Measurements from ENCODE around the gene MIF4GD. TPM values are rescaled to one million over a fixed set of nuclear protein-coding genes. Genes with fewer than 3 reads are reported as not detected.
A peak's percentile ranks its signal among the peaks of the same experiment; 100 is the strongest.

The MIF4GD gene
- polyA plus RNA-seq, 2 of the 4 experiments (the other 2 are of a cell fraction), result 23.9 to 61.0 TPM

DNA sequence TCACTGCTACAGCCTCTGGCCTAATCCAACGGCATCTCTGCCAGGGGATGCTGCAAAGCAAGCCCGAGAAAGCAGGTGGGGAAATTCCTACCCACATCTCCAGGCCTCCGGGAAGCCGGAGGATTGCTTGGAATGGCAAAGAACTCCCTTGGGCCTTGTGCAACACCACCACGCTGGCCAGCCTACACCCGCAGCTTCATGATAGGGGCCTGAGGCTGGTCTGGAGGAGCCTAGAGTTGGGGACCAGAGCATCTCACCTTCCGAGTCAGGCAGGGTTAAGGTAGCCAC is 29.9 kb downstream of the MIF4GD start:
- TF ChIP-seq RCOR1 (IDR thresholded peaks at IDR 0.05; ENCODE audit: low read depth, low read length), result no peak
- no peak for TF ChIP-seq POLR2A (IDR thresholded peaks at IDR 0.05; ENCODE audit: low read length)
- TF ChIP-seq NFE2L2 (conservative IDR thresholded peaks at IDR 0.05; ENCODE audit: low read length), result no peak
- TF ChIP-seq ZNF302 (CRISPR knock-in tag; IDR thresholded peaks at IDR 0.05), result no peak
- TF ChIP-seq EHMT2 (IDR thresholded peaks at IDR 0.05; ENCODE audit: low read depth), result no peak
- TF ChIP-seq MAFK (IDR thresholded peaks at IDR 0.05; ENCODE audit: partially characterized antibody), result no peak
- TF ChIP-seq, protein P1, sequence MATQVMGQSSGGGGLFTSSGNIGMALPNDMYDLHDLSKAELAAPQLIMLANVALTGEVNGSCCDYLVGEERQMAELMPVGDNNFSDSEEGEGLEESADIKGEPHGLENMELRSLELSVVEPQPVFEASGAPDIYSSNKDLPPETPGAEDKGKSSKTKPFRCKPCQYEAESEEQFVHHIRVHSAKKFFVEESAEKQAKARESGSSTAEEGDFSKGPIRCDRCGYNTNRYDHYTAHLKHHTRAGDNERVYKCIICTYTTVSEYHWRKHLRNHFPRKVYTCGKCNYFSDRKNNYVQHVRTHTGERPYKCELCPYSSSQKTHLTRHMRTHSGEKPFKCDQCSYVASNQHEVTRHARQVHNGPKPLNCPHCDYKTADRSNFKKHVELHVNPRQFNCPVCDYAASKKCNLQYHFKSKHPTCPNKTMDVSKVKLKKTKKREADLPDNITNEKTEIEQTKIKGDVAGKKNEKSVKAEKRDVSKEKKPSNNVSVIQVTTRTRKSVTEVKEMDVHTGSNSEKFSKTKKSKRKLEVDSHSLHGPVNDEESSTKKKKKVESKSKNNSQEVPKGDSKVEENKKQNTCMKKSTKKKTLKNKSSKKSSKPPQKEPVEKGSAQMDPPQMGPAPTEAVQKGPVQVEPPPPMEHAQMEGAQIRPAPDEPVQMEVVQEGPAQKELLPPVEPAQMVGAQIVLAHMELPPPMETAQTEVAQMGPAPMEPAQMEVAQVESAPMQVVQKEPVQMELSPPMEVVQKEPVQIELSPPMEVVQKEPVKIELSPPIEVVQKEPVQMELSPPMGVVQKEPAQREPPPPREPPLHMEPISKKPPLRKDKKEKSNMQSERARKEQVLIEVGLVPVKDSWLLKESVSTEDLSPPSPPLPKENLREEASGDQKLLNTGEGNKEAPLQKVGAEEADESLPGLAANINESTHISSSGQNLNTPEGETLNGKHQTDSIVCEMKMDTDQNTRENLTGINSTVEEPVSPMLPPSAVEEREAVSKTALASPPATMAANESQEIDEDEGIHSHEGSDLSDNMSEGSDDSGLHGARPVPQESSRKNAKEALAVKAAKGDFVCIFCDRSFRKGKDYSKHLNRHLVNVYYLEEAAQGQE (IDR thresholded peaks at IDR 0.05), result no peak
- no peak for TF ChIP-seq BHLHE40 (IDR thresholded peaks at IDR 0.05; ENCODE audit: low read depth, low read length)
- TF ChIP-seq RFX5 (IDR thresholded peaks at IDR 0.05), result no peak
- TF ChIP-seq HEYL (CRISPR knock-in tag; IDR thresholded peaks at IDR 0.05), result no peak
- POLR2A ChIA-PET, result interaction anchor here (2.0 kb wide), 1 partner anchor 20 kb away, joined by 13 read pairs; the partner anchor contains the start of genes GGA3 and MRPS7
- FAIRE-seq, result no peak
- no peak for ATAC-seq
- Histone ChIP-seq H3K27ac (no peak overlapping the region), H3K4me1 (0 out of 3 replicates have a peak, but pooled peaks cover 6% of the 10 kb centered on the region), H3K4me3 (no peak overlapping the region), H3K4me2 (no peak overlapping the region), H3K9me3 (no peaks in the 10 kb centered on the region)
- 82% methylated on average over 7 of the region's 7 CpGs for WGBS (ENCODE audit: missing lambda C conversion rate)
- DNase-seq (ENCODE audit: low read depth in 1 of 2, low spot score in 1 of 2), result no peak
- CTCF ChIA-PET, result interaction anchor here (0.6 to 9.8 kb wide), 19 partner anchors 8 to 320 kb away, joined by 3 to 223 read pairs (median 13); partner anchors contain the start of genes ARMC7, GGA3, MIF4GD and MRPS7

DNA sequence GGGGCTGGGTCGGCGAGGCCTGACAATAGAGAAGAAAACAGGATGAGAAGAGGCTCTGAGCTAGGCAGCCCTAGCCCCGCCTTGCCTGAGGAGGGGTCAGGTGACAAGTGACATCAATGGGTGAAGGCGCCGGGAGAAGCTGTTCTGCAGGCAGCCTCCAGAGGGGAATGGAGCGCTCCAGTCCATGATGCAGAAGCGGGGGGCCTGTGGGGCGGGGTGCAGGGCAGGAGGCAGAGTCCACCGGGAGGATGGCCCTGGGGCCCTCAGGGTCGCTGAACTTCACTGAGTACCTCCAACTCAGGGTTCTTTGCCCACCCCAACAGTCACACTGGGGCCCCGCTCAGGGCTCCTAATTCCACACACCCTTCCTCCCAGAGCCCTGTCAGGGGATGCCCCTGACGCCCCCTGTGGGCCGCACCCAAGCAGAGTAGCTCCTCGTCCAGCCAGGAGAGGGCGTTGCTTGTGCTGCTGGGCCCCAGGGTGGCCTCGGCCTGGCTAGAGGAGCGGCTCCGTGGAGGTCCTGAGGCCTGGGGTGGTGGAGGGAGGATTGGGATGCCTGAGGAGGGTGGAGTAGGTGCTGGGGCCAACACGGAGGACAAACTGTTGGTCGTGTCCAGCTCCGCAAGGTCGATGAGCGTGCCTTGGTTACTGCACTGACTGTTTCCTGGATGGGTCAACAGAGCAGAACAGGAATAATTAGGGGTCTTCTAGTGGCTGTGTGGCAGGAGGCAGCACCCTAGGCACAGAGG is 30.5 kb downstream of the MIF4GD start:
- peak; percentile 77 to 81 for DNase-seq (ENCODE audit: low read depth in 1 of 2, low spot score in 1 of 2)
- Histone ChIP-seq H3K4me2 (no peak overlapping the region), H3K27ac (0 out of 6 replicates have a peak overlapping the region, but pooled peaks of 1 of the 2 experiments have one; percentile 14), H3K9me3 (no peaks in the 10 kb centered on the region), H3K4me1 (0 out of 3 replicates have a peak, but pooled peaks cover 6% of the 10 kb centered on the region), H3K4me3 (no peak overlapping the region)
- ChIA-PET CTCF (interaction anchor here (0.5 to 9.8 kb wide), 30 partner anchors 8 to 376 kb away, joined by 3 to 223 read pairs (median 6); partner anchors contain the start of genes ARMC7, GGA3, MIF4GD and MRPS7), POLR2A (interaction anchor here (1.1 to 2.0 kb wide), 3 partner anchors 9 to 30 kb away, joined by 3 to 13 read pairs (median 7); partner anchors contain the start of genes GGA3, MIF4GD and MRPS7)
- no peak for FAIRE-seq
- ATAC-seq, result peak; percentile 49 to 79
- WGBS (ENCODE audit: missing lambda C conversion rate), result 64% methylated on average over 22 of the region's 23 CpGs
- TF ChIP-seq HOXA7 (CRISPR knock-in tag; IDR thresholded peaks at IDR 0.05) (no peak), PHF8 (IDR thresholded peaks at IDR 0.05; ENCODE audit: borderline replicate concordance, low read depth) (no peak), ZNF302 (CRISPR knock-in tag; IDR thresholded peaks at IDR 0.05) (no peak), POLR2AphosphoS2 (conservative IDR thresholded peaks at IDR 0.05; ENCODE audit: low read length) (no peak; the same call in 1 of the 2 replicates), JUN (IDR thresholded peaks at IDR 0.05) (no peak), RARB (CRISPR knock-in tag; IDR thresholded peaks at IDR 0.05) (no peak), TFCP2L1 (CRISPR knock-in tag; IDR thresholded peaks at IDR 0.05) (no peak), RAD21 (conservative IDR thresholded peaks at IDR 0.05 in 1 of 2, IDR thresholded peaks at IDR 0.05 in 1 of 2) (peak; percentile 41 to 49), GATA3 (IDR thresholded peaks at IDR 0.05; ENCODE audit: borderline replicate concordance) (no peak), SREBF2 (IDR thresholded peaks at IDR 0.05) (no peak), POLR2A (IDR thresholded peaks at IDR 0.05; ENCODE audit: low read length) (no peak)
- TF ChIP-seq, protein P2, sequence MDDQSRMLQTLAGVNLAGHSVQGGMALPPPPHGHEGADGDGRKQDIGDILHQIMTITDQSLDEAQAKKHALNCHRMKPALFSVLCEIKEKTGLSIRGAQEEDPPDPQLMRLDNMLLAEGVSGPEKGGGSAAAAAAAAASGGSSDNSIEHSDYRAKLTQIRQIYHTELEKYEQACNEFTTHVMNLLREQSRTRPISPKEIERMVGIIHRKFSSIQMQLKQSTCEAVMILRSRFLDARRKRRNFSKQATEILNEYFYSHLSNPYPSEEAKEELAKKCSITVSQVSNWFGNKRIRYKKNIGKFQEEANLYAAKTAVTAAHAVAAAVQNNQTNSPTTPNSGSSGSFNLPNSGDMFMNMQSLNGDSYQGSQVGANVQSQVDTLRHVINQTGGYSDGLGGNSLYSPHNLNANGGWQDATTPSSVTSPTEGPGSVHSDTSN (IDR thresholded peaks at IDR 0.05), result no peak
- TF ChIP-seq, protein P3, sequence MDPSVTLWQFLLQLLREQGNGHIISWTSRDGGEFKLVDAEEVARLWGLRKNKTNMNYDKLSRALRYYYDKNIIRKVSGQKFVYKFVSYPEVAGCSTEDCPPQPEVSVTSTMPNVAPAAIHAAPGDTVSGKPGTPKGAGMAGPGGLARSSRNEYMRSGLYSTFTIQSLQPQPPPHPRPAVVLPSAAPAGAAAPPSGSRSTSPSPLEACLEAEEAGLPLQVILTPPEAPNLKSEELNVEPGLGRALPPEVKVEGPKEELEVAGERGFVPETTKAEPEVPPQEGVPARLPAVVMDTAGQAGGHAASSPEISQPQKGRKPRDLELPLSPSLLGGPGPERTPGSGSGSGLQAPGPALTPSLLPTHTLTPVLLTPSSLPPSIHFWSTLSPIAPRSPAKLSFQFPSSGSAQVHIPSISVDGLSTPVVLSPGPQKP (IDR thresholded peaks at IDR 0.05; ENCODE audit: low read depth, low read length), result no peak
- TF ChIP-seq, protein P4, sequence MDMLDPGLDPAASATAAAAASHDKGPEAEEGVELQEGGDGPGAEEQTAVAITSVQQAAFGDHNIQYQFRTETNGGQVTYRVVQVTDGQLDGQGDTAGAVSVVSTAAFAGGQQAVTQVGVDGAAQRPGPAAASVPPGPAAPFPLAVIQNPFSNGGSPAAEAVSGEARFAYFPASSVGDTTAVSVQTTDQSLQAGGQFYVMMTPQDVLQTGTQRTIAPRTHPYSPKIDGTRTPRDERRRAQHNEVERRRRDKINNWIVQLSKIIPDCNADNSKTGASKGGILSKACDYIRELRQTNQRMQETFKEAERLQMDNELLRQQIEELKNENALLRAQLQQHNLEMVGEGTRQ (IDR thresholded peaks at IDR 0.05), result peak; percentile 32; the same call in 1 of the 2 replicates
- TF ChIP-seq, protein P5, sequence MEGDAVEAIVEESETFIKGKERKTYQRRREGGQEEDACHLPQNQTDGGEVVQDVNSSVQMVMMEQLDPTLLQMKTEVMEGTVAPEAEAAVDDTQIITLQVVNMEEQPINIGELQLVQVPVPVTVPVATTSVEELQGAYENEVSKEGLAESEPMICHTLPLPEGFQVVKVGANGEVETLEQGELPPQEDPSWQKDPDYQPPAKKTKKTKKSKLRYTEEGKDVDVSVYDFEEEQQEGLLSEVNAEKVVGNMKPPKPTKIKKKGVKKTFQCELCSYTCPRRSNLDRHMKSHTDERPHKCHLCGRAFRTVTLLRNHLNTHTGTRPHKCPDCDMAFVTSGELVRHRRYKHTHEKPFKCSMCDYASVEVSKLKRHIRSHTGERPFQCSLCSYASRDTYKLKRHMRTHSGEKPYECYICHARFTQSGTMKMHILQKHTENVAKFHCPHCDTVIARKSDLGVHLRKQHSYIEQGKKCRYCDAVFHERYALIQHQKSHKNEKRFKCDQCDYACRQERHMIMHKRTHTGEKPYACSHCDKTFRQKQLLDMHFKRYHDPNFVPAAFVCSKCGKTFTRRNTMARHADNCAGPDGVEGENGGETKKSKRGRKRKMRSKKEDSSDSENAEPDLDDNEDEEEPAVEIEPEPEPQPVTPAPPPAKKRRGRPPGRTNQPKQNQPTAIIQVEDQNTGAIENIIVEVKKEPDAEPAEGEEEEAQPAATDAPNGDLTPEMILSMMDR (IDR thresholded peaks at IDR 0.05), result peak; percentile 82
- TF ChIP-seq, protein P6, sequence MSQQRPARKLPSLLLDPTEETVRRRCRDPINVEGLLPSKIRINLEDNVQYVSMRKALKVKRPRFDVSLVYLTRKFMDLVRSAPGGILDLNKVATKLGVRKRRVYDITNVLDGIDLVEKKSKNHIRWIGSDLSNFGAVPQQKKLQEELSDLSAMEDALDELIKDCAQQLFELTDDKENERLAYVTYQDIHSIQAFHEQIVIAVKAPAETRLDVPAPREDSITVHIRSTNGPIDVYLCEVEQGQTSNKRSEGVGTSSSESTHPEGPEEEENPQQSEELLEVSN (IDR thresholded peaks at IDR 0.05; ENCODE audit: borderline replicate concordance, low read depth), result no peak
- TF ChIP-seq, protein P7, sequence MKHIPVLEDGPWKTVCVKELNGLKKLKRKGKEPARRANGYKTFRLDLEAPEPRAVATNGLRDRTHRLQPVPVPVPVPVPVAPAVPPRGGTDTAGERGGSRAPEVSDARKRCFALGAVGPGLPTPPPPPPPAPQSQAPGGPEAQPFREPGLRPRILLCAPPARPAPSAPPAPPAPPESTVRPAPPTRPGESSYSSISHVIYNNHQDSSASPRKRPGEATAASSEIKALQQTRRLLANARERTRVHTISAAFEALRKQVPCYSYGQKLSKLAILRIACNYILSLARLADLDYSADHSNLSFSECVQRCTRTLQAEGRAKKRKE (CRISPR knock-in tag; IDR thresholded peaks at IDR 0.05; ENCODE audit: low read depth), result no peak
